C4-2B (cell line): ENCODE data around the gene ANTKMT.

Experiments used
- ZFX ChIP-seq: fragments of 450-650 bp; IDR thresholded peaks from 2 replicates; pipeline ENCODE4 v1.6.1; 2017
- TF ChIP-seq, protein P1 (sequence below): fragments of 450-650 bp; conservative IDR thresholded peaks from 2 replicates; pipeline ENCODE4 v1.5.1; 2017; ENCODE audit warnings: mild to moderate bottlenecking

- TF ChIP-seq, protein P1, sequence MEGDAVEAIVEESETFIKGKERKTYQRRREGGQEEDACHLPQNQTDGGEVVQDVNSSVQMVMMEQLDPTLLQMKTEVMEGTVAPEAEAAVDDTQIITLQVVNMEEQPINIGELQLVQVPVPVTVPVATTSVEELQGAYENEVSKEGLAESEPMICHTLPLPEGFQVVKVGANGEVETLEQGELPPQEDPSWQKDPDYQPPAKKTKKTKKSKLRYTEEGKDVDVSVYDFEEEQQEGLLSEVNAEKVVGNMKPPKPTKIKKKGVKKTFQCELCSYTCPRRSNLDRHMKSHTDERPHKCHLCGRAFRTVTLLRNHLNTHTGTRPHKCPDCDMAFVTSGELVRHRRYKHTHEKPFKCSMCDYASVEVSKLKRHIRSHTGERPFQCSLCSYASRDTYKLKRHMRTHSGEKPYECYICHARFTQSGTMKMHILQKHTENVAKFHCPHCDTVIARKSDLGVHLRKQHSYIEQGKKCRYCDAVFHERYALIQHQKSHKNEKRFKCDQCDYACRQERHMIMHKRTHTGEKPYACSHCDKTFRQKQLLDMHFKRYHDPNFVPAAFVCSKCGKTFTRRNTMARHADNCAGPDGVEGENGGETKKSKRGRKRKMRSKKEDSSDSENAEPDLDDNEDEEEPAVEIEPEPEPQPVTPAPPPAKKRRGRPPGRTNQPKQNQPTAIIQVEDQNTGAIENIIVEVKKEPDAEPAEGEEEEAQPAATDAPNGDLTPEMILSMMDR: peak; percentile 92
- no peak for TF ChIP-seq ZFX
These were observed 9.2 kb upstream of the ANTKMT start for GRCh38 chr16:711548-712320.
